ENCODE results near the gene DGKD.

- TF ChIP-seq POLR2AphosphoS5 (IDR thresholded peaks at IDR 0.05; ENCODE audit: low read depth, low read length) (no peak), POLR2A (IDR thresholded peaks at IDR 0.05; ENCODE audit: low read depth, low read length) (no peak)
Observed at GRCh38 chr2:233414273-233414654, 60.0 kb downstream of the DGKD start.

All from GM12892 (cell line).